GM12878 (cell line): Measurements from ENCODE around the gene FRMD5.

Experiments used
- CTCF ChIP-seq, 3 experiments: IDR thresholded peaks in 2 of 3; conservative IDR thresholded peaks in 1 of 3; 2 replicates each; pipeline ENCODE4 v1.5.1; 2011; ENCODE audit warnings: low read depth in 3 of 3, low read length in 3 of 3, mild to moderate bottlenecking in 3 of 3, control low read depth in 2 of 3, moderate library complexity in 2 of 3, inconsistent platforms in 1 of 3, mixed read lengths in 1 of 3; ENCODE audit not compliant: control insufficient read depth in 2 of 3, insufficient read depth in 1 of 3; ENCODE audit errors: extremely low read depth in 1 of 3
- EP300 ChIP-seq, 2 experiments: fragments of 150-350 bp in 1 of 2; IDR thresholded peaks; 2 replicates each; pipeline ENCODE4 v1.6.1; 2011 to 2012; ENCODE audit warnings: low read depth in 2 of 2, low read length in 2 of 2, borderline replicate concordance in 1 of 2, improper control_type of control experiment in 1 of 2, inconsistent platforms in 1 of 2; ENCODE audit not compliant: control insufficient read depth in 1 of 2
- EZH2 ChIP-seq: IDR thresholded peaks from 2 replicates; pipeline ENCODE4 v1.6.1; 2012; ENCODE audit warnings: low read depth, mild to moderate bottlenecking, control low read depth, inconsistent platforms, low read length, borderline replicate concordance; ENCODE audit not compliant: control insufficient read depth
- POLR2A ChIP-seq: IDR thresholded peaks from 2 replicates; pipeline ENCODE4 v1.6.1; 2011; ENCODE audit warnings: low read depth, mild to moderate bottlenecking, low read length
- ZNF622 ChIP-seq: fragments of 450-650 bp; IDR thresholded peaks from 2 replicates; pipeline ENCODE4 v1.6.1; 2017; ENCODE audit warnings: mild to moderate bottlenecking, inconsistent platforms

GRCh38 chr15:43903864-43904290 lies 291.2 kb downstream of the FRMD5 start:
- TF ChIP-seq CTCF (IDR thresholded peaks at IDR 0.05 in 2 of 3, conservative IDR thresholded peaks at IDR 0.05 in 1 of 3; ENCODE audit: control insufficient read depth in 2 of 3, extremely low read depth in 1 of 3, insufficient read depth in 1 of 3, low read depth in 3 of 3, low read length in 3 of 3) (peak; percentile 75 to 89 (median 82)), POLR2A (no peak), EP300 (IDR thresholded peaks at IDR 0.05; ENCODE audit: borderline replicate concordance in 1 of 2, control insufficient read depth in 1 of 2, low read depth in 2 of 2, low read length in 2 of 2) (no peak), EZH2 (no peak), ZNF622 (no peak)
